NCI-H1930 (cell line): ENCODE results near the gene SUMO2.
A peak's percentile ranks its signal among the peaks of the same experiment; 100 is the strongest.
"Not testable (repeated sequence)": the region's sequence is repeated elsewhere in the genome, so short reads cannot be mapped to it uniquely, and the experiment has no call there.

Experiments used
- DNase-seq, 2 experiments: peaks; one replicate each; lab custom pipeline; 2025; lab: John Stamatoyannopoulos, UW

SUMO2 gene

DNA sequence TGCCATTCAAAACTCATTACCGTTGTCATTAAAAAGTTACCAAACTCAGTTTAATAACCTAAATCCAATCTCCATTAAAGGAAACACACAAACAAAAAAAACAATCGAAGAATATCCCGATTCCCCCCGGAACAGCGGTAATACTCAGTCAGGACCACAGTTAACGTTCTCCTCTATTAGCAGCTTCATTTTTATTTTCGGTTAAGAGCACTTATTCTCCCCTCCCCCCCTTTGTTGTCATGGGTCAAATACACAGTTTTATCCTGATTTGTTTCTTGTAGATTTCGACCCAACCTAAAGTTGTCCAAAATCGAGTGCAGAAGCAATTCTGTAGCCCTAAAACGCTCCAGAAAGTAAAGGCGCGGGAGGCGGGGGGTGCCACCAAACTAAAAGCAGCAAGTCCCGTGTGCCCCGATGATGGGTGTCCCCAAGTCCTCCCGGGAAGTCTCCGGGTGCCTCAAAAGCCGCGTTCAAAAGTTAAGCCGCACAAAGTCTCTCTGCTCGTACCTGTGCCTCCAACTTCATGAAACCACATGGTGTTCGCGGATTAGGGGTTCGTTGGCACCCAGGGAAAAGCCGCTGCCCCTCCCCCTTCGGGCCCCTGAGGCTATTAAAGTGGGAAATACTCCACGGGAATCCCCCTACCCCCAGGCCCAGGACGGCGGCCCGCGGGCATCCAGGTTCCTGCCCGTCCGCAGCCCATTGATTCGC is 996 bp downstream of the SUMO2 start:
- no peak for DNase-seq

DNA sequence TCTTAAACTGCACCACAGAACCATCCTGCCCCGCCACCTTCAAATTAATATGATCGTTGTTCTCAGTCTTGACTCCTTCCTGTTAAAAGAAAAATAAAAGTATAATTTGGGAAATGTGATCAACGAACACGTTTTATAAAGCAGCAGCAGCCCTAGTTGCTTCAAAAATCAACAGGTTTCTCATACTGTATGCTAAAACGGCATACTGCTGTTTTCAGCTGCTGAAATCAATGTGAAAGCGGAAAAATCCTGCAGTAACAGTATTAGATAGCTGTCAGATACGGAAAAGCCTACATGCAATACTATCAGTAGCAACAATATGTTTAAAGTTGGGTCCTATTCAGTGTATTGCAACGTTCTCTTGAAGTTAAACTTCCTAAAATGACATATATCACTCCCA is 1.6 kb downstream of the SUMO2 start:
- DNase-seq = no peak

DNA sequence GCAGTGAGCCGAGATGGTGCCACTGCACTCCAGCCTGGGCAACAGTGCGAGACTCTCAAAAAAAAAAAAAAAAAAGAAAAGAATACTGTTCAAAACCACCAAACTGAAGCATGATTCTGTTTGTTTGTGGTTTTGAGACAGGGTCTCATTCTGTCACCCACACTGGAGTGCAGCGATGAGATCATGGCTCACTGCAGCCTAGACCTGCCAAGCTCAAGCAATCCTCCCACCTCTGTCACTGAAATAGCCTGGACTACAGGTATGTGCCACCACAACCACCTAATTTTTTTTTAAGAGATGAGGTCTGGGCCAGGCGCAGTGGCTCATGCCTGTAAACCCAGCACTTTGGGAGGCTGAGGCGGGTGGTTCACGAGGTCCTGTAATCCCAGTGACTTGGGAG is 4.3 kb downstream of the SUMO2 start:
- DNase-seq = no peak

DNA sequence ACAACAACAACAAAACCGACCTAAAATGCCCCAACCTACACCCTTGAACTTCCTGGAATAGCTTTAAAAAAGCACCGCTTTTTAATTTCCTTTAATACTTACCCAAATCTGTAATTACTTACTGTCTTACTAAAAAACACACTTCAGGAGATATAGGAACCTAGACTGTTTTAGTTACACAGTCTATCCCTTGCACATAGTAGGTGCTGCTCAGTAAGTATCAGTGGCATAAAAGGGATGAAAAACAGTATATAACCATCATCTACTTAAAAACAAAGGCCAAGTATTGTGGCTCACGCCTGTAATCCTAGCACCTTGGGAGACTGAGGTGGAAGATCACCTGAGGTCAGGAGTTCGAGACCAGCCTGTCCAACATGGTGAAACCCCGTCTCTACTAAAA is 6.1 kb downstream of the SUMO2 start:
- DNase-seq = no peak

DNA sequence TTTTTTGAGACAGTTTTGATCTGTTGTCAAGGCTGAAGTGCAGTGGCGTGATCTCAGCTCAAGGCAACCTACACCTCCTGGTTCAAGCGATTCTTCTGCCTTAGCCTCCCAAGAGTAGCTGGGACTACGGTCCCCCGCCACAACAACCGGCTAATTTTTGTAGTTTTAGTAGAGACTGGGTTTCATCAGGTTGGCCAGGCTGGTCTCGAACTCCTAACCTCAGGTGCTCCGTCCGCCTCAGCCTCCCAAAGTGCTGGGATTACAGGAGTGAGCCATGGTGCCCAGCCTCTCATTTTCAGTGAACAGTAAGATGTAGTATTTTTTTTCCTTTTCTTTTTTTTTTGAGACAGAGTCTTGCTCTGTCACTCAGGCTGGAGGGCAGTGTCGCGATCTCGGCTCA is 7.8 kb downstream of the SUMO2 start:
- DNase-seq = no peak

DNA sequence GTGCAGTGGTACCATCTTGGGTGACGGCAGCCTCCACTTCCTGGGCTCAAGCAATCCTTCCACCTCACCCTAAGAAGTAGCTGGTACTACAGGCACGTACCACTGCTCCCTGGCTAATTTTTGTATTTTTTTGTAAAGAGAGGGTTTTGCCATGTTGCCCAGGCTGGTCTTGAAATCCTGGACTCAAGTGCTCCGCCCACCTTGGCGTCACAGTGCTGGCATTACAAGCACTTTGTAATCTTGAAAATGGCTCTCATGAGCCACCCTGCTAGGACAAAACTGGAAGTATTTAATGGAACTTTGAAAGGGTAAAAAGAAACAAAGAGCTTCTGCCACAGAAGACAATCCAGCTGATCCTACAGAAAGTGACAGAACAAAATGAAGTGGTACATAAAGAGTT is 9.2 kb downstream of the SUMO2 start:
- DNase-seq = no peak

DNA sequence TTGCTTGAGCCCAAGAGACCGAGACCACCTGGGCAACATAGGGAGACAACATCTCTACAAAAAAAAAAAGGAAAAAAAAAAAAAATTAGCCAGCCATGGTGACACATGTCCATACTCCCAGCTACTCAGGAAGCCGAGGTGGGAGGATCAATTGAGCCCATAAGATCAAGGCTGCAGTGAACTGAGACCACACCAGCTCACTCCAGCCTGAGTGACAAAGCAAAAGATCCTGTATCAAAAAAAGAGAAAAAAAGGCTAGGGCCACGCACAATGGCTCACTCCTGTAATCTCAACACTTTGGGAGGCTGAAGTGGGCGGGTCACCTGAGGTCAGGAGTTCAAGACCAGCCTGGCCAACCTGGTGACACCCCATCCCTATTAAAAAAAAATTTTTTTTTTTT is 13.8 kb downstream of the SUMO2 start:
- no peak for DNase-seq

DNA sequence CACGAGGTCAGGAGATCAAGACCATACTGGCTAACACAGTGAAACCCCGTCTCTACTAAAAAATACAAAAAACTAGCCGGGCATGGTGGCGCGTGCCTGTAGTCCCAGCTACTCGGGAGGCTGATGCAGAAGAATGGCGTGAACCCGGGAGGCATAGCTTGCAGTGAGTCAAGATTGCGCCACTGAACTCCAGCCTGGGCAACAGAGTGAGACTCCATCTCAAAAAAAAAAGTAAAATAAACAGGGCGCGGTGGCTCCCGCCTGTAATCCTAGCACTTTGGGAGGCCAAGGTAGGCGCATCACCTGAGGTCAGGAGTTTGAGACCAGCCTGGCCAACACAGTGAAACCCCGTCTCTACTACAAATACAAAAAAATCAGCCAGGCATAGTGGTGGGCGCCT is 18.2 kb downstream of the SUMO2 start:
- DNase-seq = not testable (repeated sequence)

DNA sequence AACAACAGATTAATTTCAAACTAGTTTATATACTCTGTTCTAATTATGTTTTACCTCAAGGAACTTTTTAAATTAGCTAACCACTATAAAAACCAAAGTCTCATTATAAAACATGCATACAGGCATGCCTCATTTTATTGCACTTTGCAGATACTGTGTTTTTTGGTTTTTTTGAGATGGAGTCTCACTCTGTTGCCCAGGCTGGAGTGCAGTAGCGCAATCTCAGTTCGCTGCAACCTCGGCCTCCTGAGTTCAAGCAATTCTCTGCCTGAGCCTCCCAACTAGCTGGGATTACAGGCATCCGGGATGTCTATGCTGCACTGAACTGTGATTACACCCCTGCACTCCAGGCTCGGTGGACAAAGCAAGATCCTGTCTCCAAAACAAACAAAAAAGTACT is 19.7 kb downstream of the SUMO2 start:
- DNase-seq = no peak

DNA sequence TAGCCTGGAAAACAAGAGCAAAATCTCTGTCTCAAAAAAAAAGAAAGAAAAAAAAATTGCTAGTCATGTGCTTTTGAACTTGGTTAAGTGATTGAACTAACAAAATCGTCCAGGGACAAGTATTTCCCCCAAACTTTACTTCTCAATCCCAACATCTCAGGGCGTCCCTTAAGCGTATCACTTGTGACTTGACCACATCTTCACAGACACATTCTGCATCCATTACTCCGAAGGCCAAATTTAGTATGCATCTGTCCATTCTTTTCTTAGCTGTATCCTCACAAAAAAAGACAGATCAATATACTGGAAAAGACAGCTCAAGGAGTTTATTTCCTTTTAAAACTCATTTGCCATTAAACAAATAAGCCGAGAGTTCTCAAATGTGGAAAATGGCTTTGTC is 22.5 kb downstream of the SUMO2 start:
- no peak for DNase-seq

DNA sequence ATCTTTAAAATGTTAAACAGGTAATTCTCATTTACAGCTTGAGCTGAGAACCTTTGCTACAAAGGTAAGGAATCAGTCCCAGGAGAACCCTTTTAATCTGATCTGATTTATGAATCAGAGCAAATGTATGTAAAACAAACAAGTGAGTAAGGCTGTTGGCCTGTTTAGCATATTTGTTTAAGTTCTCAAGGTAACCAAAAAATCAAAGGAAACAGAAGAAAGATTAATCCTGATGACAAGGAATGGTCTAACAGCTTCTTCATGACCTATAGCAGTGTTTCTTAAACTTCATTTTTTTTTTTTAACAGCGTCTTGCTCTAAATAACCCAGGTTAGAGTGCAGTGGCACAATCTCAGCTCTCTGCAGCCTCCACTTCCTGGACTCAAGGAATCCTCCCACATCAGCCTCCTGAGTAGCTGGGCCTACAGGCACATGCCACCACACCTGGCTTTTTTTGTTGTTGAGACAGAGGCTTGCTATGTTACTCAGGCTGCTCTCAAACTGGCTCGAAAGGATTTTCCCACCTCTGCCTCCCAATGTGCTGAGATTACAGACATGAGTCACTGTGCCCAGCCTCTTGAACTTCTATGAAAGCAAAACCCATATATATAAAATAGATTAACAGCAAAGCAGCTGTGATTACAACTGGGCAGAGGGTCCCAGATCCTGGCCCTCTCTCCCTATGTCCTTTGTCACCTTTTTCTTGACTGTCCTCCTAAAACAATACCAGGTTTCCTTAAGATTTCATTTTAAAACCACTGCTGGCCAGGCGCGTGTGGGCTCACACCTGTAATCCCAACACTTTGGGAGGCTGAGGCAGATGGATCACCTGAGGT is 23.3 kb downstream of the SUMO2 start:
- no peak for DNase-seq

DNA sequence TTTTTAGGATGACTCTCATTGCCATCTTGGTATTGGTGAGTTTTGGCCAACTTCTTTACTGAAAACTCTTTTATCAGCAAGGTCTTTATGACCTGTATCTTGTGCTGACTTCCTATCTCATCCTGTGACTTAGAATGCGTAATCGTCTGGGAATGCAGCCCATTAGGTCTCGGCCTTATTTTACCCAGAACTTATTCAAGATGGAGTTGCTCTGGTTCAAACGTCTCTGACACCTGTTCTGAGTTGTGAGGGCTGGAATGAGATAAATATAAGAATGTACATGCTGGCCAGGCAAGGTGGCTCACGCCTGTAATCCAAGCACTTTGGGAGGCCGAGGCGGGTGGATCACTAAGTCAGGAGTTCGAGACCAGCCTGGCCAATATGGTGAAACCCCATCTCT is 24.3 kb downstream of the SUMO2 start:
- not testable (repeated sequence) for DNase-seq

DNA sequence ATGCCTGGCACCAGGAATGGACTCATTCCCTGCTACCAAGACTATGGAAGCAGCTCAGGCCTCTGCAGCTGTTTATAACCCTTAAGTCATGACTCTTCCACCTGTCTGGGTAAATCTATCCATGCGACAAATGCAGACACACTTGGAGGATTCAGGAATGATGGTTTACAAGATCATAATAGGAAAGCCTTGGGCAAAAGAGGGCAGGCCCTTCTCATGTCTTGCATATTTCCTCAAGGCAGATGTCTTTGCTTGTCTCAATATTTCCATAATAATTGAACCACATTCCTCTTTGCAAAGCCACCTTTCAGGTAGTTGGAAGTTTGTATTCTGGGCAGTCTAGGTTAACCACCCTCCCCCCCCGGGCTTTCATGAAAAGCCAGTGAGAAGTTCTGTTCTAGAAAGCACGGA is 27.6 kb downstream of the SUMO2 start:
- no peak for DNase-seq

DNA sequence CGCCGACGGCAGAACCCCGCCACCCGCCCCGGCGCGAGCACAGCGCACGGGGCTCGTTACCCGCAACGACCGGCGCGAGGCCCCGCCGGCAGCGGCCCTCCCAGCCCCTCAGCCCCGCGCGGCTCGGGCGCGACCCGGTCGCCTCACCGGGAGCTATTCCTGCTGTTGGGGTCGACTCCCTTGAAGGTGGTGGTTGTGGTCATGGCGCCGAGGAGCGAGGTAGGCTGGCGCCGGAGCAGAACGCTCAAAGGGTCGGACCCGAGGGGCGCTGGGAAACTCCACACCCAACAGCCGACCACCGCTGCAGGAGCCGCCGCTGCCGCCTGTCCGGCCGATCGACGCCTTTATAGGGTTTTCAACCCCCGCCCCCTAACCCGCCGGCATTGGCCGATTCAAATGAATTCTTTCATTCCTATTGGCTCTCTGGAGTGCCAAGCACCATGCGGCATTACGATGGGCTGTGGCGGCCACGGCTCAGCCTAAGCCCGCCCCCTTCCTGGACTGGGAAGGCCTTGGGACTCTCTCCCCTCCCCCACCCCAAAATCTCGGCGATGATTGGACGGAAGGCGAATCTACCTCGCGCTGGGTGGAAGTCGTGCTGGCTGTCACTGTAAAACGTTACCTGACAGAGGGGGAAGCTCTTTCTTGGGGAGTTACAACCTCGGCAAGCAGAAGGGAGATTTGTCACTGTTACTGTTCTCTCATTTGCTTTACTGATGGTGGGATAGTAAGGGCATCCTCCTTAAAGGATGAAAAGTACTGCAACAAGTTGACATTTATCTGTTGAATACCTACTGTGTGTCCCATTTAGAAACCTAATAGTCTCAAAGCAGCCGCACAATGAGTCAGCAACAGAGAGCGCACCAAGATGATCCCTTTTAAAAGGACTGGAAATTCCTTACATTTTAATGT is 28.3 kb downstream of the SUMO2 start, which contains the start of gene JPT1:
Gene JPT1 (minus strand): TSS at position 318 of the 912 bp plus-strand sequence. CDS start 115 bp downstream, at position 203.
- peak; percentile 99 for DNase-seq

DNA sequence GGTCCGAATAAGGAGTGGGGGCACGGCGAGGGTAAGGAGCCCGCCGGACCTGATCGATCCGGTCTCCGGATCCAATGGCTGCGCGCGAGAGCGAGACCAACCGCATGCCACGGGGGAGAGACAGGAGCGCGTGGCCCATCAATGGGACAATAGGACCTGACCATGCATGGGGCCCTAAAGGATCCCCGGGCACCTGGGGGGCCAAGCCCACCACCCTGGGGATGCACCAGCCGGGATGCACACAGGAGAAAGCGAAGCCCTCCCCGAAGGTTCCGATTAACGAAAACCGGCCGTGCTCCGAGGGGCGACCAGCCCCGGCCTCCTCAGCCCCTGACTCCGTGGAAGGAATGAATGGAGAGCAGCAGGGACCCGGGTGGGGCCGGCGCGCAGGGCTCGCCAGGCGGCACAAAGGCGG is 29.0 kb downstream of the SUMO2 start:
- no peak for DNase-seq

DNA sequence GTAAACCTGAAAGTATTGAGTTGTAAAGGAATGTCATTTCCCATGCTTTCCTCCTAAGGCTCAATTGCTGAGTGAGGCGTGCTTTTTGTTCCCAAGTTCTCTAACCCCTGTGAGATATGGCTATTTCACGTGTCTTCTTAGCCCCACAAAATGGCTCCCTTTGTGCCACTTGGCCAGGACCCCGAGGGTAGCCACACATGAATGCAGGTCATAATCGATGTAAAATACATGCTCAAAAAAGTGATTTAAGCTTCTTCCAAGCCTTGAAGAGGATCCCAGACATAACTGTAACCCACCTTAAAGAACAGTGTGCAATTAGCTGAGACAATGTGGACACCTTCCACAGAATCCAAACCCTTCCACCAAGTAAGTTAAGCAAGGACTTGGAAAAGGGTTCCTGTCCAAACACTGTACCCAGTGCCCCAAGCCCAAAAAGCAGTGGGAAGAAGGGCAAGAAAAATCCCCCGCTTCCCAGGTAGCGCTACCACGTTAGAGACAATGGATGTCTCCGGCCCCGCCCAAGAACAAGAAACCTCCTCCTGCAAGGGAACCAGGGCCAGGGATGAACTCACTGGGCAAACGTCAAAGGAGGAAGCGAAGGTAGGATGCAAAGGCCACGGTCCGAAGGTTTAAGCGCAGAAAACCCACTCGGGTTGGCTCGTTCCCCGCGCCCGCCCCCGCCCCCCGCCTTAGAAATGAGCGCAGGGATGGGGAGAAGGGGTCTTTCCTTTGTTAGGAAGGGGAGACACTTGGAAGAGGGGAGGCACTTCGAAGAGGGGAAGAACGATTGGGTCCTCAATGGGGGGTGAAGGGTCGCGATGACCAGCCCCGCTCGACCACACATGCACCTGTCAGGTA is 29.6 kb downstream of the SUMO2 start:
- DNase-seq = peak in 1 of 2 experiments; percentile 21

DNA sequence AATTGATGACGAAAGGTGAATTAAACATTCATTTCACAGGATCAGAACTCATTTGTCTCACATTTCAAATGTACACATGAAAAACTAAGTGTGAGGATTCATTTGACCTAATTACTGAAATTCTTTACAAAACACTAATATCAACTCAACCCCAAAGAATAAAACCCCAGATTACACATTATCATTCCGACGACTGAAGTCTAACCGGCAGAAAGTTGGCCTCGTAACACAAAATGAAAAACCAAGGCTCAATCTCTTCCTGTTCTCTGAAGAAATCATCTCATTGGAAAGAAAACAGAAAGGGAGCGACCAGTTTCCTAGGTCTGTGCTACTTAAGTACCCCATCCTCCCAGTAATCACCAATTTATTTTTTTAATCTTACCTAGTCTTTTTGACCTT is 30.2 kb downstream of the SUMO2 start:
- no peak for DNase-seq

DNA sequence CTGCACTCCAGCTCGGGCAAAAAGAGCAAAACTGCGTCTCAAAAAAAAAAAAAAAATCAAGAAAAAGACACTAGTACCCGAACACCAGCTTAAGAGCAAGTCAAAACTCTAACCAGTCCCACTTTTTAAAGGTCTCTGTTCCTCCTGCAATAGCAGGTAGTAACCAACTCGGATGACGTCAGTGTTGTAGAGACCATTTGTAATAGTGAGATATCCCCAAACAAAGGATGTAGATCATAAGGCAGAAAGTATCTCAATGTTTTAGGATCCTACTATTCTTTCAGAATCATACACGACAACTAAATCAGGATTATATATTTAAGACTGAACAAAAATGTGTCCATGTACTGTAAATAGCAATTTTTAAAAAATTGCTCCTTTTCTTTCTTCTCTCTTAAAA is 30.8 kb downstream of the SUMO2 start:
- no peak for DNase-seq

DNA sequence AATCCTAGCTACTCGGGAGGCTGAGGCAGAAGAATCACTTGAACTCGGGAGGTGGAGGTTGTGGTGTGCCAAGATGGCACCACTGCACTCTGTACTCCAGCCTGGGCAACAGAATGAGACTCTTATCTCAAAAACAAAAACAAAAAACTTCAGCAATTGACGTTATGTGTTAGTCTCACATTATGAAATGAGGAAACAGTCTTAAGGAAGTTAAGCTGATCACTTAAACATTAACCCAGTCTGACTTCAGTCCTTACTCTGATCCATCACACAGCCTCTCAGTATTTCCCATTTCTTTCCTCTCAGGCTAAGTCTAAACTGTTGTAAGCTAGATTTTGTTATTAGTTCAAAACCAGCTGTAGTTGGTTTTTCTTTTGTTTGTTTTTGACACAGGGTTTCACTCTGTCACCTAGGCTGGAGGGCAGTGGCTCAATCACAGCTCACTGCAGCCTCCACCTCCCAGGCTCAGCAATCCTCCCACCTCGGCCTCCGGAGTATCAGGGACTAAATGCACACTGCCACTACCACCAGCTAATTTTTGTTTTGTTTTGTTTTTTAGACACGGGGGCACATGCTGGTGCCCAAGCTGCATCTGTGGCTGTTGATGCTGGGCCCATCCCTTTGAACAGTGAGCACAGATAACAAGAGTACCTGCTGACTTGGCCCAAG is 34.7 kb downstream of the SUMO2 start:
- DNase-seq = no peak

DNA sequence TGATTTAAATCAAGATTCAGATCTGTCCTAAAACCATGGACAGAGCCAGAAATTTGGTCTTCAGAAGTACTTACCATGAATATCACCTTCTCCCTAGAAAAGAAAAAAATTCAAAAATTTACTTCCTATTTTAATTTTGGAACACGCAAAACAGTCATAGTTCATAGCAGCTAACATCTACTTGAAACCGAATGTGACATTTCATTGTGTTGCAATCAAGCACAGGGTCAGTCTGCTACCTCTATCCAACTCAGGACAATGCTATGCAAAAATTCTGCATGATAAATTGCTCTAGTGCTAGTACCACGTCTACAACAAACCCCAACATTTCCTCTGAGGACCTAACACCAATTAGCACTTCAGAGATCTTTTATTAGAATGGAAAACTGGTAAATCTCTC is 36.2 kb downstream of the SUMO2 start:
- no peak for DNase-seq
